HG03135 (cell line): ENCODE data around the gene FAM98A.

ENCODE experiments used
- ATAC-seq: cut with Tn5 transposase; IDR thresholded peaks from one replicate; pipeline ENCODE4 v1.9.1; 2021; ENCODE audit warnings: mild to moderate bottlenecking, moderate library complexity; ENCODE audit not compliant: unreplicated experiment

Gene FAM98A

DNA sequence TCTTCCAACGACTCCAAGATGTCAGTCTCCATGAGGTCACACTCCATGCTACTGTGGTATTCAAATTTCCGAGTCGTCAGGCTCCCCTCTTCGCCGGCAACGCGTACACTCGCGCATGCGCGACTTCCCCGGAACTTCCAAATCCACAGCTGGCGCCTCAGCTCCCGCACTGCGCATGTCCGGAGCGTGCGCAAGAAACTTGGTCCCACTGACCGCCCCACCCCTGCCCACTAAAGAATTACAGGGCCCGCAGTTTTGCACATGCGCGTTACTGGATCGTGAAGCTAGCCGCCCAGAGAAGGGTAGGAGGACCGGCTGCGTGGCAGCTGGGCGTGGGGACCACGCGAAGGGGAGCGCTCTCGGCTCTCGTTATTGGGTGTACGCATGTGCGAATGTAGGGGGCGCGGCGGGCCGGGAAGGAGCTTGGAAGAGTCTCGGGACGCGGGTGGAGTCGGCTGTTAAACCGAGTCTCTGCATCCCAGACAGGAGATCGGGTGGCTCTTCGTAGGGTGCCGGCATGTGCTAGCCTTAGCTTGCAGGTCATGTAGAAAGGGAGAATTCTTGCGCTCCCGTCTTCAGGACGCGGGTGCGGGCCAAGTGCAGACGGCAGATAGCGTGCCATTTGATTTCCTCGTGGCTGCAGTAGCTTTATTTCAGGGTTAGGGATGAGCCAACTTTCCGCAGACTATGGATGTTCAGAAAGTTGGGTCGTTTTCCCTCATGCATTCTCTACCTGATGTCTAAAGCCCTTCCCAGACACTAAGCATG lies at the start of gene FAM98A:
TSS of gene FAM98A (minus strand) at position 125 of the 768 bp plus-strand sequence. CDS start at position 47, 78 bp downstream.
- ATAC-seq = peak; percentile 91

DNA sequence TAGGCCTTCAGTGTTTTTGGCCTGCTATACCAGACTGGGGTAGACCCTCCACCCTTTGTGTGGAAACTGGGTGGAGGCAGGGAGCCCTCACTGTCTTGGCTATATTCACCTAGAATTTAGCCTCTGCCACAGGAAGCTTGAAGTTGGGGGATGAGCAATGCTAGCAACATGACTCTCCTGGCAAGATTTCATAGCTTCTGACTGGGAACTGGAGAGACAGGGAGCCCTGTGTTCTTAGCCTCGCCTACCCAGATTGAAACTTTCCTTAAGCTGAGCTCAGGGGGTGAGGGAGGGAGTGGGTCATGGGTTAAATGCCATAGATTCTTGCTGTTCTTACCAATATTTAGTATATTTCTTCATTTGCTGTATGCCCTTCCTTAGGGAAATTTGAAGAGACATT lies 46.8 kb upstream of the FAM98A start:
- ATAC-seq = no peak

DNA sequence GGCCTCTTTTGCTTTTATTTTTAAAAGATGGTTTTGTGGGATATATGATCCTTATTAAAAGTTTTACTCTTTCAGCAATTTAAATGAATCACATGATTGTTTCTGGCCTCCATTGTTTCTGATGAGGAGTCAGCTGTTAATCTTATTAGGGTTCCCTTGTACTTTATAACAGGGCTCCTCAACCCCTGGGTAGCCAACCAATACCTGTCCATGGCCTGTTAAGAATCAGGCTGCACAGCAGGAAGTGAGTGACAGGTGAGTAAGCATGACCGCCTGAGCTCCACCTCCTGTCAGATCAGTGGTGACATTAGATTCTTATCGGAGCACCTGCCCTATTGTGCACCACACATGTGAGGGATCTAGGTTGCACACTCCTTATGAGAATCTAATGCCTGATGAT lies 45.1 kb upstream of the FAM98A start:
- no peak for ATAC-seq

DNA sequence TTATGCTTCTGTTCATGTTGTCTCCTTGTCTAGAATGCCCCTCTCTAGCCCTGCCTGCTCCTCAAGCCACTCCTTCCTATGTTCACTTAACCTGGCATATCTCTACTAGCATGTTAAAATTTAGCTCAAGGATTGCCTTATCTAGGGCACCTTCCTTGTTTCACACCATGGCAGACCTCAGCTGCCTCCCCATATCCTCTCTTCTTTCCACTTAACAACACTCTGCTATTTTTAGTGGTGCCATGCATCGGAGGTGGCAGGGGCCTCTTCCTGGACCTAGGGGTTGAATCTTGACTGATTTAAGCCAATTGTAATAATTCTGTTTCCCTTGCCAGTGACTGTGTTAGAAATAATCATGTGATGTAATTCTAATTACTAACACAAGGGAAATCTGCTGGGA lies 36.9 kb upstream of the FAM98A start:
- no peak for ATAC-seq

DNA sequence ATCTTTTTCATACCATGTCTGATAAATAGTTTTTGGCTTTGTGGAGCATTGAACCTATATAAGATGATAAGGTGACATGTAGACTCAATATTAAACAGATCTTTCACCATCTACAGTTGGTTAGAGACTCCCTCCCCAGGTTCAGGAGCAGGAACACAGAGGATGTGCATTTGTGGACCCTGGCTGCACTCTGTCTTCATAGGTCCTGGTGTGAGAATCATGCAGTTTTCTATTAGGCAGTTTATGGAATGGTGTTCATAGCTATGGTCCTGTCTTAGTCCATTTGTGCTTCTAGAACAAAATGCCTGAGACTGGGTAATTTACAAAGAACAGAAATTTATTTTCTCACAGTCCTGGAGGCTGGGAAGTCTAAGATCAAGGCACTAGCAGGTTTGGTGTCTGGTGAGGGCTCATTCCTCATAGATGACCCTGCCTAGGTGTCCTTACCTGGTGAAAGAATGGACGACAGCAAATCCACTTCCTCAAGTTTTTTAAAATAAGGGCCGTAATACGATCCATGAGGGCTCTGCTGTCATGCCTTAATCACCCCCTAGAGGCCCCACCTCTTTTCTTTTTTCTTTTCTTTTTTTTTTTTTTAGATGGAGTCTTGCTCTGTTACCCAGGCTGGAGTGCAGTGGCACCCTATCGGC lies 35.3 kb upstream of the FAM98A start:
- ATAC-seq = no peak

DNA sequence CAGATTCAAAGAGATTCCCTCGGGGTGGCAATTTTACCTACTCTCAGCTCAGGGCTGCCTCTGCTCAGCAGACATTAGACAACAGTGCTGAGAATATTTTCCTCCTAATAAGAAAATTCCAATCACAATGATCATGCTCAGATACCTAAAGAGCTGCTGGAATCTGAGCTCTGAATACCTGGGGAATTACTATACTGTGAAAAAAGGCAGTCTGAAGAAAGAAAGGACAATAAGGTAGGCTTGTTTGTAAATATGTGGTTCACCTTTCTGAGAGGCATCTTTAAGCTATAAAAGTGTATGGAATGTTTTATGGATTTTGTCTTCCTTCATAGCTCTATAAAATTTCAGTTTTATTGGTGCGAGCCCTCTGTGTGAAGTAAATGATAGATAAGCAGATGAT lies 34.2 kb upstream of the FAM98A start:
- no peak for ATAC-seq

DNA sequence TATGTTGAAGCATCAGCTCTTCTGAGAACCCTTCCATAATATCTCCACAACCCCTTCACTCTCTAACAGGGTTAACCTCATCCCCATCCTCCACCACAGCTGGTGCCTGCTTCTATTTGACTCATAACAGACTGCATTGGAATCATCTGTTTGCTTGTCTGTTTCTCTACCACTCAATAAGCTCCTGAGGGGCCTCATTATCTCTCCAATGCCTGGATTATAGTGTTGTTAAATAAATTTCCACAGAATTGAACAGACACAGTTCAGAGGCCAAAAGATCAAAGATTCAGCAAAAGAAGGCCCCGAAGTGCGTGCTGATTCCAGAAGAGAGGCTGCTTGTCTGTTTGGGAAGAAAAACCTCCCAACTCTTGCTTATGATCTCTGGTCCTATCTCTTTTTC lies 33.7 kb upstream of the FAM98A start:
- no peak for ATAC-seq

DNA sequence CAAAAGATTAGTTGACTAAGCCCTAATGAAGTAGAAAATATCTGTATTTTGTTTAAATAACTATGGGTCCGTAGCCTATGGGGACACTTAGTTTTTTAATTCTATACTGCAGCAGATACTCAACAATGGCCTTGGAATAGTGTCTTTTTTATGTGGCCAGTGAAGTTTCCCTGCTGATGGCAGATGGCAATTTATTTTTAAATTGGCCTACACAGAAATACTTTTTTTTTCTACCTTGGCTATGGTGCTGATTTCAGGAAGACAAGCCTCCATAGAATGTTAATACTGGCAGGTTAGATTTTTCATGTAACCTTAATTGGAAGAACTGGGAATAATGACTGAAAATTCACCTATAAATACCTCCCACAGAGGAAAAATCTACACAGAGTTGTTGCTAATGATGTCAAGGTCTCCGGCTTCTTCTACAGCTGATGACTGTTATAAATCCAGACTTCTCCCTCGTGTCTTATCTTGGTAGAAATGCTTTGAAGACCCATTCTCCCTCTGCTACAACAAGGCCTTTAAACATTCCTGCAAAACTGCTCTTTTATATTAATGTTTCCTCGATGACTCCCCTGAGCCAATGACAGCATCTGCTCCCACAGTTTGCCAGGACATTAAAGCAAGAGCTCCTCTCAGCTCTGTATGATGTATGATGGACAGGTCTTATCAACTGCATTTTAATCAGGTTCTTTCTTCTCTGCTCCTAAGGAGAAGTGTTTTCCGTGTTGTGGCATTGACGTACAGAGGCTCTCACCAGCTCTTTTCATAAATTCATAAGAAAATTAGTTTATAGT lies 29.1 kb upstream of the FAM98A start:
- ATAC-seq = no peak

DNA sequence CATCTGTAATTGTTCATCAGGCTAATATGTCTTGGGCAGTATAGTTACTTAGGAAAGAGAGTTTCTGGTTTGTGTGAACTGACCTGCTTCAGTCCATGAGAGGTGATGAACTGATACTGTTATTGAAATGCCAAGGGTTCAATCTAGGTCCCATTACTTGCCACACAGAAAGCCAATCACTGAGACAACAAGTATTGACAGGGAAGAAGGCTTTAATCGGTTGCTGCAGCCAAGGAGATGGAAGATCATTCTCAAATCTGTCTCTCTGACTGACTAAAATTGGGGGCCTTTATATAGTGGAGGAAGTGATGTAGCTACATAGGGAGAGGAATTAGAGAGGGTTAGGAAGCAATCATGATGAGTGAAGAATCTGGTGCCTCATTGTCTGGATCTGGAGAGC lies 19.9 kb upstream of the FAM98A start:
- no peak for ATAC-seq

DNA sequence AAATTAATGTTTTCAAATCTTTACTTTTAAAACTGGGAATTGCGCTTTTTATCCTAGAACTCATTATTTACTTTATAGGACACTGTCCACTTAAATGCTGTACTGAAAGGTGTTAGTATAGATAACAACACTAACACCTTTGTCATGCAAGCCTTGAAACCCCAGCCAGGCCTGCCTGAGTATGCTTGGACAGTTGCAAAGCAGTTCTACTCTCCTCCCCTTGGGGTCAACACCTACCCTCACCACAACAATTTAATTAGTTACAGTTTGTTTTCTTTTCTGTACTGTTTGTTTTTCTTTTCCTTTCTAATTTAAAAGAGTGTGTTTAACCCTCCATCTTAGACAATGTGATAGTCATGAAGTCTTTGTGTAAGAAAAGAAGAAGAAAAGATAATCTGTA lies 18.9 kb upstream of the FAM98A start:
- ATAC-seq = no peak

DNA sequence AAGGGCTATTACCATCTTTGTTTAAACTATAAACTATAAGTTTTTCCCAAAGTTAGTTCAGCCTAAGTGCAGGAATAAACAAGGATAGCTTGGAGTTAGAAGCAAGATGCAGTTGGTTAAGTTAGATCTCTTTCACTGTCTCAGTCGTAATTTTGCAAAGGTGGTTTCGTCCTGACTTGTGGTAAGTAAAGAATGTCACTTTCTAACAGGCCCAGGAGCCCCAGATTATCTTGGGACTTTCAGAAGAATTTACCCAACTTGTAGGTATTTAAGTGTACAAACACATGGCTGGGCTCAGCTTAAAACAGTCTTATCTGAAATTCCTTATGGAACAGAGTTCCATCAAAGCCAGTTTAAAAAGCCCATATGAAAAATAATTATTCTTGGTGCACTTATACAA lies 18.3 kb upstream of the FAM98A start:
- ATAC-seq = no peak

DNA sequence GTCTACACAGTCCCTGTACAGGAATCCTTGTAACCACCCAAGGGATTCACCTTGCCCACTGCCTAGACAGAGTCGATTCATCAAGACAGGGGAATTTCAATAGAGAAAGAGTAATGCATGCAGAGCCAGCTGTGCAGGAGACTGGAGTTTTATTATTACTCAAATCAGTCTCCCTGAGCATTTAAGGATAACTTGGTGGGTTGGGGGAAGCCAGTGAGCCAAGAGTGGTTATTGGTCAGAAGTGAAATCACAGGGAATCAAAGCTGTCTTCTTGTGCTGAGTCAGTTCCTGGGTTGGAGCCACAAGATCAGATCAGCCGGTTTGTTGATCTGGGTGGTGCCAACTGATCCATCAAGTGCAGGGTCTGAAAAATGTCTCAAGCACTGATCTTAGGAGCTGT lies 17.8 kb upstream of the FAM98A start:
- ATAC-seq = no peak

DNA sequence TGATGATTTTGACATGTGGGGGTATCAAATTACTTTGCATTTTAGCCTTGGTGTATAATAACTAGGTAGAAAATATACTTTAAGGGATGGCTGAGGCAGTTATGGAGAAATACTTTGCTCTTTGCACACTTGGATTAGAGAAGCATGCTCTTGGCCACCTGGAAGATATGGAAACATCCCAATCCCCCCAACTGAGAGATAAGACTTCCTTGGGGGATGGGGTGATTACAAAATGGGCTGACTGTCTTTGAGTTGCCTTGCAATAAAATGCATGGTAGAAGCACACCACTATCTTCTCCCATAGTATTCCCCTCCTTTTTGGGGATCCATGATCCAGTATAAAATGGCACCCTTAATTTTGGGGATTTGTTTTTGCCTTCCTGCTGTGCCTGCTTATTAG lies 15.1 kb upstream of the FAM98A start:
- no peak for ATAC-seq

DNA sequence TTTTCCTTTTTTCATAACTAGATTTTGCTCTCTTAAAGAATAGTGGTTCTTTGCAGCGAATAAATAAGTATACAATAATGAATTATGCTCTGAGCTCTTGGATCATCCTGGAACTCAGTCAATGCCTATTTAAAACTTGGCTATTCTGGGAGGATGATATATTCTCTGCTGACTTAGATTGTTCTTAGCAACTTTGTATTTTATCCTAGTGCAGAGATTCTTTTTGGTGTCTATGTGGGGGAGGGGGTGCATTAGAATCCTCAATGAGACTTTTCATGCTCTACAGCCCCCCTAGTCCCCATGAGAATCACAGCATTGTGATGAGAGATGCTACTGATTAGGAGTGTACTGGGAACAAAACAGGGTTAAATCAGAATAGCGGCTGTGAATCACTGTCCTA lies 8.8 kb upstream of the FAM98A start:
- no peak for ATAC-seq

DNA sequence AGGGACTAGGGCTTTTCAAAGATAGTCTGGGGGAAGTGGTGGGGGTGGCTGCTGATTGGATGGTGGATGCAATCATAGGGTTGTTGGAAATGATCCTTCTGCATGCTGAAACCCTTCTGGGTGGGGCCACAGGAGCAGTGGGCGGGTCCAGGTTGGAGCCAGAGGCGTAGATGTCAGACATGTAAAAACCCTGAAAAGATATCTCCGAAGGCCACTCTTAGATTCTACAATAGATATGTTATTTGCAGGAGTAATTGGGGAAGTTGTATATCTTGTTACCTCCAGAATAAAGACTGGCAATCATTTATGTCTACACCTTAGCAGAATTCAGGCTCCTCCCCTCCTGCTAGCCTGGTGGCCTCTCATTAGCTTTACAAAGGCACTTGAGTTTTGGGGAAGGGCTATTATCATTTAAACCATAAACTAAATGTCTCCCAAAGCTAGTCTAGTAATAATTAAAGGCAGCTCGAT lies 8.2 kb upstream of the FAM98A start:
- ATAC-seq = no peak

DNA sequence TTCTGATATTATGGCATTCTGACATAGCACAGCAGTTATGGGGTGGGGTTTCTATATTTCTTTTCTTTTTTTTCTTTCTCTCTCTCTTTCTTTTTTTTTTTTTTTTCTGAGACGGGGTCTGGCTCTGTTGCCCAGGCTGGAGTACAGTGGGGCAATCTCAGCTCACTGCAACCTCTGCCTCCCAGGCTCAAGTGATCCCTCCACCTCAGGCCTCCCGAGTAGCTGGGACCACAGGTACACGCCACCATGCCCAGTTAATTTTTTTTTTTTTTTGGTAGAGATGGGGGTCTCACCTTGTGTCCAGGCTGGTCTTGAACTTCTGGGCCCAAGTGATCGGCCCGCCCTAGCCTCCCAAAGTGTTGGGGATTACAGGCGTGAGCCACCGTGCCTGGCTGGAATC lies 7.5 kb upstream of the FAM98A start:
- no peak for ATAC-seq

DNA sequence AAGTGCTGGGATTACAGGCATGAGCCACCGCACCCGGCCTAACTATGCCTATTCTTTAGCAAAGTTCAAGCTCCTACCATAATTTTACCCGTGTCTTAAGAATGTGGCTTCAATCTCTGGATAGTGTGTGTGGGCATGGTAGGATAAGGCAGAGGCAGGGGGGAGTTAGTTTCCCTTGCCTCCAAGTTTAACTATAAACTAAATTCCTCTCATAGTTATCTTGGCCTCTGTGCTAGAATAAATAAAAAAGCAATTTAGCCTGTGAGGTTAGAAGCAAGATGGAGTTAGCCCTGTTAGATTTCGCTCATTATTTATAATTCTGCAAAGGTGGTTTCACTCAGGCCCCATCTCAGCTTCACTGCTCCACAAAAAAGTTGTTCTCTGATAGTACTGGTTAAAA lies 7.0 kb upstream of the FAM98A start:
- no peak for ATAC-seq

DNA sequence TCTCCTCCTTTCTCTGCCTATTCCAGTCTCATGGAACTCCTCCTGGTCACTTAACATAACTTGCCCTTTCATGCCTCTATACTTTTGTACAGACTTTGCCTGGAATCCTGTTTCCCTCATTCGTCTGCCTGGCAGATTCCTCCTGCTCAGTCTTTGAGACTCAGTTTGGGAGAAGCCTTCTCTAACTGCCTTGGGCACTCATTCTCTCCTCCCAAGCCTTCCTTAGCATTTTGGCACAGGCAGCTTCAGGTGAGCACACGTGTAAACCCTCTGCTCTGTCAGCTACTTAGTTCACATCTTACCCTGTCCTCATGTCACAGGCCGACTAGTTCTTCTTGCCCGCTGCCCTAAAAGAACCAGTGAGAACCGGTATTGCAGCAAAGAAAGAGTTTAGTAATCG lies 6.0 kb upstream of the FAM98A start:
- no peak for ATAC-seq

DNA sequence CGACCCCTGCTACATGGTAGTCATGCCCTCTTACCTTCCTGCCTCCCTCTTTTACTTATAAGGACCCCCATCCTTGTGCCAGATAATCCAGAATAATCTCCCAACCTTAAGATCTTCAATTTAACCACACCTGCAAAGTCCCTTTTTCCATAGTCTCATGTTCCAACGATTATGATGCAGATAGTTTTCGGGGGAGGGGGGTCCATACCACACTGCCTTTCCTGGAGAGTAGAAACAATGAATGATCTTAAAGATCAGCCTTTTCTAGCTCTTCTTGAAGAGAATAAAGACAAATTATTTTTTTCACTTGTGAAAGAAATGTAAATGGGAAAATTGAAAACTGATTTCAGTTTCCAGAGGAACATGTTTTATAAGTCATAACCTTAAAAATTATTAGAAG lies 4.3 kb upstream of the FAM98A start:
- no peak for ATAC-seq

DNA sequence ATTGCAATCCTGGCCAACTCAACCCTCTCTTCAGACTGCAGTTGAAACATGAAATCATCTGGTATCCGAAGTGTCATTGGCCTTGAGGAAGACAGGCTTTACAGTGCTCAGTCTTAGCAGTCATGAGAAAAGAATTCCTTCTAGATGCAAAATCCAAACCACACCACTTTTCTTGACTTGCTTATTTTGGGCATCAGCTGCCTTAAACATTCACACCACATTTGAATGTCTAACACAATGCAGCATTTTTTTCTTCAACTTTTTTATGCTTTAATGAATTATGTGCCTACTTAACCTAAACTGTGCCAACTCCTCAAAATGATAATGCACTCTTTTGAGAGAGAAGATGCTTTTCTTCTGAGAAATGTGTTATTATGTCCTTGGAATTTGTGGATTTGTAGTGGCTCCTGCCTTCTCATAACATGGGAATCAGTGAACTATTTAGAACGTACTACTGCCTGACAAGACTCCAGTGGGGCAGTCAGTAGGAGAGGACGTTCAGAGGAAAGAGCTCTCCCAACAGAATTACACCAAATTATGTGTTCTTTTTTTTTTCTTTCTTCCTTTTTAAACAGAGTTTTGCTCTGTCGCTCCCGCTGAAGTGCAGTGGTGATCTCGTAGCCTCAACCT lies 3.2 kb upstream of the FAM98A start:
- no peak for ATAC-seq

DNA sequence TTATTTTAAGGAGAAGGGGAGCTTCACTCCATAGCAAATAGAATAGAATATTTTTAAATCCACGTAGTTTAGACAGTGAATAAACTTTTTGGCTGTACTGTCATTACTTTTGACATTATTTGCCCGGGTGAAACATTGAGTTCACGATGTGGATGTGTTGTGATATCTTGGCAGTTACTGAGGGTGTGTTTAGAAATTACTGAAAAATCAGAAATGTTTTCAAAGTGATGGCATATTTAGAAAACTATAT lies 769 bp upstream of the FAM98A start:
- no peak for ATAC-seq
